Measurements from ENCODE around the gene SFTA2.

DNA sequence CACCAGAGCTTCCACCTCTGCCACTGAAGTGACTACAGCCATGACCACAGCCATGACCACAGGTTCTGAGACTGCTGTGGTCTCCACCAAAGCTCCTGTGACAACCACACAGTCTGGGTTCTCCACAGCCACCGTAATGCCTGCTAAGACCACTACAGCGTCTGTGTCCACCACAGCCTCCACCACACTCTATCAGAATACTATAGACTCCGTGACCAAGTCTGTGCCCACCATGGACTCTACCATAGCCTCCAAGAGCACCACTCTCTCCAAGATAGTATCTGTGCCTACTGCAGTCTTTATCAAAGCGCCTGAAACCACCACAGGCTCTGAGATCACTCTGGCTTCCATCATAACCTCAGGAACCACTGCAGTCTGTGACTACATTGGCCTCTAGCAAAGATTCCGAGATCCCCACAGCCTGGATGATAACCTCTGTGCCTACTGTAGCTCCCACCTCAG, 33.2 kb upstream of the SFTA2 start:
- TF ChIP-seq SUZ12 (IDR thresholded peaks at IDR 0.05; ENCODE audit: extremely low read depth, insufficient read depth, insufficient read length) (no peak), YY1 (IDR thresholded peaks at IDR 0.05; ENCODE audit: insufficient read depth, insufficient read length) (no peak), ZNF274 (IDR thresholded peaks at IDR 0.05; ENCODE audit: low read depth, low read length) (no peak)

Measured in NT2/D1 (cell line).